SK-N-SH (cell line): Measurements from ENCODE around the gene EGF.

Source experiments
- GABPA ChIP-seq: IDR thresholded peaks from 2 replicates; pipeline ENCODE4 v1.4.0; 2012; ENCODE audit warnings: low read depth, mild to moderate bottlenecking
- TAF1 ChIP-seq: IDR thresholded peaks from 2 replicates; pipeline ENCODE4 v1.6.1; 2012; ENCODE audit warnings: low read depth, mild to moderate bottlenecking, low read length, moderate library complexity, borderline replicate concordance
- TF ChIP-seq, protein P1 (sequence below): IDR thresholded peaks from 2 replicates; pipeline ENCODE4 v1.6.1; 2012; ENCODE audit warnings: mild to moderate bottlenecking, low read depth, low read length, moderate library complexity

DNA sequence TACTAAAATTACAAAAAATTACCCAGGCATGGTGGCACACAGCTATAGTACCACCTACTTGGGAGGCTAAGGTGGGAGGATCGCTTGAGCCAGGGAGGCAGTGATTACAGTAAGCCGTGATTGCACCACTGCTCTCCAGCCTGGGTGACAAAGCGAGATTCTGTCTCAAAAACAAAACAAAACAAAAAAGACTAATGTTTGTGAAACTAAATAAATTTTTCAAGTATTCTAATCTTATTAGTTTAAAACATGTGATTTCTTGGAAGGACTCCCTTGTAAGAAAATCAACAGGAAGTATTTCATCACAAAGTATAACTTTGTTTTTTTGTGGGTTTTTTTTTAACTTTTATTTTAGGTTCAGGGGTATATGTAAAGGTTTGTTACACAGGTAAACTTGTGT is 89.6 kb downstream of the EGF start:
- no peak for TF ChIP-seq TAF1
- TF ChIP-seq GABPA, result no peak
- TF ChIP-seq, protein P1, sequence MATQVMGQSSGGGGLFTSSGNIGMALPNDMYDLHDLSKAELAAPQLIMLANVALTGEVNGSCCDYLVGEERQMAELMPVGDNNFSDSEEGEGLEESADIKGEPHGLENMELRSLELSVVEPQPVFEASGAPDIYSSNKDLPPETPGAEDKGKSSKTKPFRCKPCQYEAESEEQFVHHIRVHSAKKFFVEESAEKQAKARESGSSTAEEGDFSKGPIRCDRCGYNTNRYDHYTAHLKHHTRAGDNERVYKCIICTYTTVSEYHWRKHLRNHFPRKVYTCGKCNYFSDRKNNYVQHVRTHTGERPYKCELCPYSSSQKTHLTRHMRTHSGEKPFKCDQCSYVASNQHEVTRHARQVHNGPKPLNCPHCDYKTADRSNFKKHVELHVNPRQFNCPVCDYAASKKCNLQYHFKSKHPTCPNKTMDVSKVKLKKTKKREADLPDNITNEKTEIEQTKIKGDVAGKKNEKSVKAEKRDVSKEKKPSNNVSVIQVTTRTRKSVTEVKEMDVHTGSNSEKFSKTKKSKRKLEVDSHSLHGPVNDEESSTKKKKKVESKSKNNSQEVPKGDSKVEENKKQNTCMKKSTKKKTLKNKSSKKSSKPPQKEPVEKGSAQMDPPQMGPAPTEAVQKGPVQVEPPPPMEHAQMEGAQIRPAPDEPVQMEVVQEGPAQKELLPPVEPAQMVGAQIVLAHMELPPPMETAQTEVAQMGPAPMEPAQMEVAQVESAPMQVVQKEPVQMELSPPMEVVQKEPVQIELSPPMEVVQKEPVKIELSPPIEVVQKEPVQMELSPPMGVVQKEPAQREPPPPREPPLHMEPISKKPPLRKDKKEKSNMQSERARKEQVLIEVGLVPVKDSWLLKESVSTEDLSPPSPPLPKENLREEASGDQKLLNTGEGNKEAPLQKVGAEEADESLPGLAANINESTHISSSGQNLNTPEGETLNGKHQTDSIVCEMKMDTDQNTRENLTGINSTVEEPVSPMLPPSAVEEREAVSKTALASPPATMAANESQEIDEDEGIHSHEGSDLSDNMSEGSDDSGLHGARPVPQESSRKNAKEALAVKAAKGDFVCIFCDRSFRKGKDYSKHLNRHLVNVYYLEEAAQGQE, result no peak
